Suppressor macrophage (primary cell): ENCODE results near the gene ATF5.

Experiments
- DNase-seq, 4 experiments: peaks; one replicate each; pipeline ENCODE4 v3.0.0-alpha.2; 2020 to 2022

The ATF5 gene

GRCh38 chr19:49977076-49977475, 48.1 kb downstream of the ATF5 start:
- no peak for DNase-seq

DNA sequence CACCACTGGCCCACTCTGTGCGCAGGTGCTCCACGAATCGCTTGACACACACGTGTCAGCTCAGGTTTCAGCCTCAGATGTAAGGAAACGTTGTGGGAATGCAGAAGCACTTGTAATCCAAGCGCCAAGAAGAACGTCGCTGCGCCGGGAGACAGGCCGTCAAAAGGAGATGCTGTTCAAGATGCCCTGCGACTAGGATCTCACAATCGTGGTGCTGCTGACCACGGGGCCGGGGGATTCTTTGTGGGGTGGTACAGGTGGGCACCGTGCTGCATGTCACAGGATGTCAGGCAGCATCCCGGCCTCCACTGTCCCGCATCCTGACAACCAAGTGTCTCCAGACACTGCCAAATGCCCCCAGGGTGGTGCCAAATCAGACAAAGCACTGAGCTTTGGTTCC, 48.9 kb downstream of the ATF5 start:
- no peak for DNase-seq

GRCh38 chr19:49978324-49978723, 49.3 kb downstream of the ATF5 start:
- DNase-seq: no peak

- no peak for DNase-seq
These were observed 52.9 kb downstream of the ATF5 start for GRCh38 chr19:49981603-49982593.
